Mammary epithelial cell (primary cell): Measurements from ENCODE around the gene ENOX1.

Source experiments
- EZH2 ChIP-seq: IDR thresholded peaks from 2 replicates; pipeline ENCODE4 v1.6.1; 2012; ENCODE audit warnings: low read length, inconsistent platforms, borderline replicate concordance
- TF ChIP-seq, protein P1 (sequence below), 2 donors: IDR thresholded peaks in 1 of 2; conservative IDR thresholded peaks in 1 of 2; 2 replicates each; pipeline ENCODE4 v1.5.1; 2011 to 2012; ENCODE audit warnings: inconsistent platforms in 2 of 2, low read length in 2 of 2, mild to moderate bottlenecking in 2 of 2, control low read depth in 1 of 2, low read depth in 1 of 2; ENCODE audit not compliant: insufficient read depth in 1 of 2; ENCODE audit errors: extremely low read depth in 1 of 2

GRCh38 chr13:43324129-43324528, 462.6 kb downstream of the ENOX1 start:
- TF ChIP-seq EZH2: no peak
- TF ChIP-seq, protein P1, sequence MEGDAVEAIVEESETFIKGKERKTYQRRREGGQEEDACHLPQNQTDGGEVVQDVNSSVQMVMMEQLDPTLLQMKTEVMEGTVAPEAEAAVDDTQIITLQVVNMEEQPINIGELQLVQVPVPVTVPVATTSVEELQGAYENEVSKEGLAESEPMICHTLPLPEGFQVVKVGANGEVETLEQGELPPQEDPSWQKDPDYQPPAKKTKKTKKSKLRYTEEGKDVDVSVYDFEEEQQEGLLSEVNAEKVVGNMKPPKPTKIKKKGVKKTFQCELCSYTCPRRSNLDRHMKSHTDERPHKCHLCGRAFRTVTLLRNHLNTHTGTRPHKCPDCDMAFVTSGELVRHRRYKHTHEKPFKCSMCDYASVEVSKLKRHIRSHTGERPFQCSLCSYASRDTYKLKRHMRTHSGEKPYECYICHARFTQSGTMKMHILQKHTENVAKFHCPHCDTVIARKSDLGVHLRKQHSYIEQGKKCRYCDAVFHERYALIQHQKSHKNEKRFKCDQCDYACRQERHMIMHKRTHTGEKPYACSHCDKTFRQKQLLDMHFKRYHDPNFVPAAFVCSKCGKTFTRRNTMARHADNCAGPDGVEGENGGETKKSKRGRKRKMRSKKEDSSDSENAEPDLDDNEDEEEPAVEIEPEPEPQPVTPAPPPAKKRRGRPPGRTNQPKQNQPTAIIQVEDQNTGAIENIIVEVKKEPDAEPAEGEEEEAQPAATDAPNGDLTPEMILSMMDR (conservative IDR thresholded peaks at IDR 0.05 in 1 of 2, IDR thresholded peaks at IDR 0.05 in 1 of 2; ENCODE audit: extremely low read depth in 1 of 2, insufficient read depth in 1 of 2, low read depth in 1 of 2, low read length in 2 of 2): no peak
